HFFc6 (cell line): Measurements from ENCODE around the gene OTOGL. TPM values are rescaled to one million over a fixed set of nuclear protein-coding genes. Genes with fewer than 3 reads are reported as not detected.

ENCODE experiments used
- DNase-seq: peaks from one replicate; pipeline ENCODE4 v3.0.0-alpha.2; 2018
- H3K27ac Mint-ChIP-seq: 2 replicates; pipeline ENCODE4 v1.8.0; 2020; ENCODE audit warnings: mild to moderate bottlenecking, mixed read lengths
- H3K27me3 Mint-ChIP-seq: 2 replicates; pipeline ENCODE4 v1.8.0; 2021; ENCODE audit warnings: mild to moderate bottlenecking, moderate library complexity, mixed read lengths; ENCODE audit not compliant: insufficient read depth
- H3K36me3 Mint-ChIP-seq: 2 replicates; pipeline ENCODE4 v1.8.0; 2021; ENCODE audit warnings: low read depth, mixed read lengths
- H3K4me1 Mint-ChIP-seq: 2 replicates; pipeline ENCODE4 v1.8.0; 2020; ENCODE audit warnings: low read depth, mixed read lengths
- H3K4me3 Mint-ChIP-seq: 2 replicates; pipeline ENCODE4 v1.8.0; 2020; ENCODE audit warnings: mild to moderate bottlenecking, moderate library complexity, mixed read lengths
- H3K9me3 Mint-ChIP-seq: 2 replicates; pipeline ENCODE4 v1.8.0; 2020; ENCODE audit warnings: mild to moderate bottlenecking, mixed read lengths
- CTCF ChIP-seq: fragments of 200-600 bp; sonication (generic); IDR thresholded peaks from 2 replicates; pipeline ENCODE4 v1.5.0; 2021; ENCODE audit warnings: antibody characterized with exemption, mild to moderate bottlenecking
- total RNA-seq, 6 experiments: library from RNA; stranded (reverse); fragmentation: NEBNext Ultra II Directional; extraction: Animal tissue kit (Norgen Biotek cat#: 25700); gene quantifications; 2 replicates in 1 of 6; 3 replicates in 5 of 6; pipeline ENCODE4 v1.2.3, GENCODE V29; 2021

OTOGL gene
- total RNA-seq, 6 experiments from 2014 or later: 0.12 to 0.32 (median 0.20) TPM

- Mint-ChIP-seq H3K4me1 (no peaks in the 10 kb centered on the region), H3K4me3 (no peak overlapping the region), H3K9me3 (no peaks in the 10 kb centered on the region), H3K27ac (no peak overlapping the region), H3K27me3 (peaks cover 3% of the 10 kb centered on the region; the same call in 1 of the 2 replicates), H3K36me3 (no peaks in the 10 kb centered on the region)
- DNase-seq: no peak
- TF ChIP-seq CTCF: no peak
Observed at GRCh38 chr12:80205960-80206359, 106.6 kb downstream of the OTOGL start.

- Mint-ChIP-seq H3K36me3 (no peaks in the 10 kb centered on the region), H3K9me3 (no peaks in the 10 kb centered on the region), H3K4me1 (no peaks in the 10 kb centered on the region), H3K27me3 (no peaks in the 10 kb centered on the region), H3K4me3 (no peak overlapping the region), H3K27ac (no peak overlapping the region)
- DNase-seq: no peak
- no peak for TF ChIP-seq CTCF
Observed at GRCh38 chr12:80208071-80208470, 108.7 kb downstream of the OTOGL start.

GRCh38 chr12:80211671-80212070 is 112.3 kb downstream of the OTOGL start:
- Mint-ChIP-seq H3K27ac (no peak overlapping the region), H3K4me1 (no peaks in the 10 kb centered on the region)

GRCh38 chr12:80212938-80213645 is 113.8 kb downstream of the OTOGL start:
- H3K36me3 Mint-ChIP-seq: no peaks in the 10 kb centered on the region
- DNase-seq: no peak
- no peak overlapping the region for H3K27ac Mint-ChIP-seq
- TF ChIP-seq CTCF: no peak
- H3K27me3 Mint-ChIP-seq: no peaks in the 10 kb centered on the region
- no peaks in the 10 kb centered on the region for H3K9me3 Mint-ChIP-seq
- peaks cover 10% of the 10 kb centered on the region for H3K4me1 Mint-ChIP-seq
- H3K4me3 Mint-ChIP-seq: no peak overlapping the region

More at GRCh38 chr12:80211671-80212070, 112.3 kb downstream of the OTOGL start:
- no peak for DNase-seq
- Mint-ChIP-seq H3K9me3 (no peaks in the 10 kb centered on the region), H3K27me3 (no peaks in the 10 kb centered on the region), H3K4me3 (no peak overlapping the region), H3K36me3 (no peaks in the 10 kb centered on the region)
- no peak for TF ChIP-seq CTCF

GRCh38 chr12:80213871-80214270 is 114.5 kb downstream of the OTOGL start:
- no peak overlapping the region for H3K27ac Mint-ChIP-seq
- peaks cover 18% of the 10 kb centered on the region for H3K4me1 Mint-ChIP-seq
- no peaks in the 10 kb centered on the region for H3K36me3 Mint-ChIP-seq
- H3K27me3 Mint-ChIP-seq: no peaks in the 10 kb centered on the region
- TF ChIP-seq CTCF: no peak
- DNase-seq: no peak
- no peak overlapping the region for H3K4me3 Mint-ChIP-seq
- H3K9me3 Mint-ChIP-seq: no peaks in the 10 kb centered on the region
